Colon (tissue), 2 donors: Measurements from ENCODE around the gene CDCA4.
"Not testable (repeated sequence)": the region's sequence is repeated elsewhere in the genome, so short reads cannot be mapped to it uniquely, and the experiment has no call there.

Experiments
- FAIRE-seq: peaks from 2 replicates; lab custom pipeline; 2012; peaks lifted over from hg19 to GRCh38; lab: Jason Lieb, UNC
- donor health status: control.
- donor health status: control.

The CDCA4 gene

DNA sequence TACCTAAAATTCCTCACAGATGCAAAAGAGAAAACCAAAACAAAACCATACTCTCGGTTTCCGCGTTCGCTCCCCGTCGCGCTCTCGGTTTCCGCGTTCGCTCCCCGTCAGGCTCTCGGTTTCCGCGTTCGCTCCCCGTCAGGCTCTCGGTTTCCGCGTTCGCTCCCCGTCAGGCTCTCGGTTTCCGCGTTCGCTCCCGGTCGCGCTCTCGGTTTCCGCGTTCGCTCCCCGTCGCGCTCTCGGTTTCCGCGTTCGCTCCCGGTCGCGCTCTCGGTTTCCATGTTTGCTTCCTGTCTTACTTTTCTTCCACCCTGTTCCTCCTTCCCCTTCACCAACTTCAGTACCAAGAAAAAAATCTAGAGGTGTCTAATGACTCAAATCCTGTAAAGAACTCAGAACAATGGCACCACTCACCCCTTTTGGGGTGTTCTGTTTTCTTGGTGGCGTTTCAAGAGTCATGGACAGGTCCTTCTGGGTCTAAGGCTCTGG, 12.6 kb upstream of the CDCA4 start:
- not testable (repeated sequence) for FAIRE-seq

DNA sequence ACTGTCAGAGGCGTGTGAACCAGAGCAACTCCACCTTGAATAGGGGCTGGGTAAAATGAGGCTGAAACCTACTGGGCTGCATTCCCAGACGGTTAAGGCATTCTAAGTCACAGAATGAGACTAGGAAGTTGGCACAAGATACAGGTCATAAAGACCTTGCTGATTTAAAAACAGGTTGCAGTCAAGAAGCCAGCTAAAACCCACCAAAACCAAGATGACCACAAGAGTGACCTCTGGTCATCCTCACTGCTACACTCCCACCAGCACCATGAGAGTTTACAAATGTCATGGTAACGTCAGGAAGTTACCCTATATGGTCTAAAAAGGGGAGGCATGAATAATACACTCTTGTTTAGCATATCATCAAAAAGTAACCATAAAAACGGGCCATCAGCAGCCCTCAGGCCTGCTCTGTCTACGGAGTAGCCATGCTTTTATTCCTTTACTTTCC, 11.6 kb upstream of the CDCA4 start:
- not testable (repeated sequence) for FAIRE-seq

DNA sequence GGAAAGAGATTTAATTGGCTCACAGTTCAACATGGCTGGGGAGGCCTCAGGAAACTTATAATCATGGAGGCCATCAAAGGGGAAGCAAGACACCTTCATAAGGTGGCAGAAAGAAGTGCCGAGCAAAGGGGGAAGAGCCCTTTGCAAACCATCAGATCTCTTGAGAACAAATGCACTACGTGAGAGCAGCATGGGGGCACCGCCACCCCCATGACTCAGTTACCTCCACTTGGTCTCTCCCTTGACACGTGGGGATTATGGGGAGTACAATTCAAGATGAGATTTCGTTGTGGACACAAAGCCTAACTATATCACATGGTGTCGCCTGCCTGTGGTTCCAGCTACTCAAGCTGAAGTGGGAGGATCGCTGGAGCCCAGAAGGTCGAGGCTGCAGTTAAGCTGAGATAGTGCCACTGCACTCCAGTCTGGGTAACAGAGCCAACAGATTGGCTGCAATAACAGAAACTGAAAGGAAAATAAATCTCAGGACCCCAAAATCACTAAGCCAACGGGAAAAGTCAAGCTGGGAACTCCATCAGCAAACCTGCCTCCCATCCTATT, 10.0 kb upstream of the CDCA4 start:
- FAIRE-seq, result no peak

DNA sequence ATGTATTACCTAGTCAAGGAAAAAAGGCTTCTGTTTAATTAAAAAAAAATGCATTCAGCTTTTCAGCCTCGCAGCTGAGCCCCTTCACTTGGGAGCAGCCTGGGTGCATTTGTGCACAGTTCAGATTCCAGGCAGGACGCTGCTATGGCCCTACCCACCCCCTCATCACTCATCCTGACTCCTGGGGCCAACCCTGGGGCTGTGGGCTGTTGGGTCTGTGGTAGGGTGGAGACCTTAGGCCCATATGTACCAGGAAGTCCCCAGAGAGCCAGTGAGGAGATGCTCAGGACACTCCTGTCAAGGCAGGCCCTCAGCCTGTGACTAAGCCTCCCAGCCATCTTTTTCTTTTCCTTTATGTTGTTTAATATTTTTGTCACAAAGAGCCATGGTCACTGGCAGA, 9.3 kb upstream of the CDCA4 start:
- no peak for FAIRE-seq

DNA sequence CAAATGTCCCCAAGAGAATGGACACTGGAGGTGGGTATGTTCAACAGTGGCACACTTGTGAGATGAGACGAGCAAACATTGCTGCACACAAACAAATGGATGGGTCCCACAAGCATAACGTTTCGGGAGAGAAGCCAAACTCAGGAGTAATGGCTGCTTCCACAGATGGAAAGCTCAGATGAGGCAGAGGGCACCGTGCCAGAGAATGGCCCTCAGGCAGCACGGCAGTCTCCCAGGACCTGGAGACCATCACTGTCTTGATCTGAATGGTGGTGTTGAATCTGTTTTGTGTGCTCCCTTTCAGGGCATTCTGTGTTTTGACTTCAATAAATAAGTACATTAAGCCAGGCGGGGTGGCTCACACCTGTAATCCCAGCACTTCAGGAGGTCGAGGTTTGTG, 8.5 kb upstream of the CDCA4 start:
- no peak for FAIRE-seq

DNA sequence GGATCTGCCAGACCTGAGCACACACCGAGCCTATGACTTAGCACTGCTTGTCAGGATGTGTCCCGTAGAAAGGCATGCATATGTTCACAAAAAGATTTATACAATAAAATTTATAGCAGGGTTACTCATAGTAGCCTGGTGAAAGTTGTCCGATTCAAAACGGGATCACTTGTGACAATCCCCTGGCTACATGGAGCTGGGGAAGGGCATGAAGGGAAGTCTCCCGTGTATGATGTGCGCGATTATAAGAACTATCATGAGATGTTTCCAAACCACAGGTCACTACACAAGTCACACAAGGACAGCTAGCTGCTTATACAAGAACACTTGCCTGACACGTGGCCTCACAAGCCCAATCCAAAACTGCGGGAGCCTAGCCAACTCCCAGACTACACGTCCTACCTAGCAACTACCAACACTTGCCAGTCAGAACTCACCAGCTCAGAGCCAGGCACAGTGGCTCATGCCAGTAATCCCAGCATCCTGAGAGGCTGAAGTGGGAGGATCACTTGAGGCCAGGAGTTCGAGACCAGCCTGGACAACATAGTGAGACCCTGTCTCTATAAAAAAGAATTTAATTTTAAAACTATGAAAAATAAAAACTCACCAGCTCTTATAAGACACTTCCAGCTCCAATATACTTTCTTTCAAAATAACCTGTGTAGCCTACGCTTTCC, 7.5 kb upstream of the CDCA4 start:
- no peak for FAIRE-seq

DNA sequence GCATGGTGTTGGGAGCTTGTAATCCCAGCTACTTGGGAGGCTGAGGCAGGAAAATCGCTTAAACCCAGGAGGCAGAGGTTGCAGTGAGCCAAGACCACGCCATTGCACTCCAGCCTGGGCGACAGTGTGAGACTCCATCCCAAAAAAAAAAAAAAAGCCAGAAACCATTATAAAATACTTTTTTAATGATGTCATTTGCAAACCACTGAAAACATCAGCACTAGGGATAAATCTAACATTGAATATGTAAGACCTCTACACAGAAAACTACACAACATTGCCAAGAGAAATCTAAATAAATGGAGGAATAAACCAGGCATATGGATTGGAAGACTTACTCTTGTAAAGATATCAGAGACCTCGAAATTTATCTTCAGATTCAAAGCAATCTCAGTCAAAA, 6.8 kb upstream of the CDCA4 start:
- not testable (repeated sequence) for FAIRE-seq

DNA sequence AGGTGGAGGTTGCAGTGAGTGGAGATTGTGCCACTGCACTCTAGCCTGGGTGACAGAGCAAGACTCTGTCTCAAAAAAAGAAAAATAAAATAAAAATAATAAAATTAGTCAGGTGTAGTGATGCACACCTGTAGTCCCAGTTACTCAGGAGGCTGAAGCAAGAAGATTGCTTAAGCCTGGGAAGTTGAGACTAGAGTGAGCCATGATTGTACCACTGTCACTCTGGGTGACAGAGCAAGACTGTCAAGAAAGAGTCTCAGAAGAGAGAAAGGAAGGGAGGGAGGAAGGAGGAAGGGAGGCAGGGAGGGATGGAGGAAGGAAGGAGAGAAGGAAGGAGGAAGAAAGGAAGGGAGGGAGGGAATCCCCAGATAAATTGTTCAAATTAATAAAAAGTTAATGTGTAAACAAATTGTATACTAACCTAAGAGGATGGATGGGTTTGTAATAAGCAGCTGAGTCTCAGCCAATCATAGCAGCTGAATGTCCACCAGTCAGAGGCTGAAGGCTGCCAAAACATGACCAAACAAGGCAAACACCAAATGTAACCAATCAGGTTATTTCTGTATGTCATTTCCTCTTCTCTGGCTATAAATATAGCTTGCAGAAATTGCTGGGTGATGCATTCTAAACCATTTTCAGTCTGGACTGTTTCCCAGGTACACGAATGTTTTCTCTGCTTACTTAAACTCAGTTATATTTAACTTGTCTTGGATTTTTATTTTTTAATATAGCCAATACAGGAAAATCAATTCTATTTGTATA, 6.1 kb upstream of the CDCA4 start:
- FAIRE-seq, result no peak

DNA sequence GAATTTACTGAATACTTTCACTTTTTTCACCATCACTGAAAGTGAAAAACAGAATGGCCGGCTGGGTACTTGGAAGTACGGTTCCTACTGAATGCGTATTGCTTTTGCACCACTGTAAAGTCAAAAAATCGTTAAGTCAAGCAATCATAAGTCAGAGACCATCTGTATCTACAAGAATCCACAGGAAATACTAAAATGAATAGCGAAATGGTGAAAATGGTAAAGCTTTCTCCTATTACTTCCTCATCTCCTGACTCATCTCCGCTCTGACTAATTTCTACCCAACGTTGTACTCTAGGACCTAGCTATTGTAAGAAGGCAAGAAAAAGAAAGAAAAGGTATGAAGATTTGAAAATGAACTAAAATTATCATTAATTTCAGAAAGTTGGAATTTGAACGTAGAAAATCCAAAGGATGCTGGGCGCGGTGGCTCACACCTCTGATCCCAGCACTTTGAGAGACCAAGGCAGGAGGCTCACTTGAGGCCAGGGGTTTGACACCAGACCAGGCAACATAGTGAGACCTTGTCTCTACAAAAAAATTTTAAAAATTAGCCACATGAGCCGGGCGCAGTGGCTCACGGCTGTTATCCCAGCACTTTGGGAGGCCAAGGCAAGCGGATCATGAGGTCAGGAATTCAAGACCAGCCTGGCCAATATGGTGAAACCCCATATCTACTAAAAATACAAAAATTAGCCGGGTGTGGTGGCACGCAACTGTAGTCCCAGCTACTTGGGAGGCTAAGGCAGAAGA, 5.3 kb upstream of the CDCA4 start:
- no peak for FAIRE-seq

DNA sequence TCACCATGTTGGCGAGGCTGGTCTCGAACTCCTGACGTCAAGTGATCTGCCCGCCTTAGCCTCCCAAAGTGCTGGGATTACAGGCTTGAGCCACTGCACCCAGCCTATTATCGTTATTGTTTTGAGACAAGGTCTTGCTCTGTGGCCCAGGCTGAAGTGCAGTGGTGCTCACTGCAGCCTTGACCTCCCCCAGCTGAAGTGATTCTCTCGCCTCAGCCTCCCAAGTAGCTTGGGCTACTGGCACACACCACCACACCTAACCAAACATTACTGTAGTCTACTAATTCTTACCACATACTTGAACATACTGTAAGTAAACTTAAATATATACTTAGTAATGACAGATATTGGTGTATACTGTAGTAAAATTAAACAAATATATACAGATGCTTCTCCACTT, 4.5 kb upstream of the CDCA4 start:
- FAIRE-seq, result no peak

DNA sequence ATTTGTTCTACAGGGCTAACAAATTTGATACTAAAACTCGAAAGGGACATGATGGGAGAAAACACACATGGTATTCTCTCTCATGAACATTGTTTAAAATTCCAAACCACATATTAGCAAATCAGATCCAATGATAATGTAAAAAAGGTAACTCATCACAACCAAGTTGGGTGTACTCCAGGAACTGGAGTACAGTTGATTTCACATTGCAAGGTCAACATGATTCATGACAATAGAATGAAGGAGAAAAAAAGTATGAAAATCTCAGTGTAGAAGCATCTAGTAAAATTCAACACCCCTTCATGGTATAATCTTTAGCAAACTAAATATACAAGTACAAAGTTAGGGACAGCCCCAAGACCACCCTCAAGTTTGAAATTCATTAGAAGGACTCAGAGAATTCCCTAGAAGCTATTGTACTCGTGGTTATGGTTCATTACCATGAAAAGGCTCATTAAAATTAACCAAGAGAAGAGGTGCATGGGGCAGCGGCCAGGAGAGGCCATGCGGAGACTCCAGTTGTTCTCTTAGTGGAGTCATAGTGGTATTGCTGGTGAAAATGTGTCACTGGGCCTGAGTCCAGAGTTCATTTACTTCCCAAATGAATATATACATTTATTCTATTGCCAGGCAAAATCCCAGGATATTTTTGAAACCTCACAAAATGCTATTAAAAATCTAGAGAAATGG, 3.1 kb upstream of the CDCA4 start:
- FAIRE-seq, result no peak

DNA sequence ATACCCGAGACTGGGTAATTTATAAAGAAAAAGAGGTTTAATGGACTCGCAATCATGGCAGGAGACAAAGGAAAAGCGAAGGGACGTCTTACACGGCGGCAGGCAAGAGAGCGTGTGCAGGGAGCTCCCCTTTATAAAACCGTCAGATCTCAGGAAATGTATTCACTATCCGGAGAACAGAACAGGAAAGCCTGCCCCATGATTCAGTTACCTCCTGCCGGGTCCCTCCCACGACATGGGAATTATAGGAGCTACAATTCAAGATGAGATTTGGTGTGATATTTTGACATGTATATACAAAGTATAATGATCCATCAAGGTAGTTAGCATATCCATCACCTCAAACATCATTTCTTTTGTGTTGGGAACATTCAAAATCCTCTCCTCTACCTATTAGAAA, 2.3 kb upstream of the CDCA4 start:
- no peak for FAIRE-seq

DNA sequence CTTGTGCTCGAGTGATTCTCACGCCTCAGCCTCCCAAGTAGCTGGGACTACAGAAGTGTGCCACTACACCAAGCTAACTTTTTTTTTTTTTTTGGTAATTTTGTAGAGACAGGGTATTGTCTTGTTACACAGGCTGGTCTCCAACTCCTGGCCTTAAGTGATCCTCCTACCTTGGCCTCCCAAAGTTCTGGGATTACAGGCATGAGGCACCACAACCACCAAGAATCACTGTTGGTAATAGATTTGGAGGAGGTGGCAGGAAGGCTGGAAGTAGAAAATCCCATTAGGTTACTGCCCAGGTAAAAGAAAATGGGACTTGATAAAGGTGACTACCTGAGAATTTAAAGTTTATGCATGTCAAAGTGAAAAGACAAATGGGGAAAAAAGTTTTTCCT, 1.4 kb upstream of the CDCA4 start:
- no peak for FAIRE-seq

DNA sequence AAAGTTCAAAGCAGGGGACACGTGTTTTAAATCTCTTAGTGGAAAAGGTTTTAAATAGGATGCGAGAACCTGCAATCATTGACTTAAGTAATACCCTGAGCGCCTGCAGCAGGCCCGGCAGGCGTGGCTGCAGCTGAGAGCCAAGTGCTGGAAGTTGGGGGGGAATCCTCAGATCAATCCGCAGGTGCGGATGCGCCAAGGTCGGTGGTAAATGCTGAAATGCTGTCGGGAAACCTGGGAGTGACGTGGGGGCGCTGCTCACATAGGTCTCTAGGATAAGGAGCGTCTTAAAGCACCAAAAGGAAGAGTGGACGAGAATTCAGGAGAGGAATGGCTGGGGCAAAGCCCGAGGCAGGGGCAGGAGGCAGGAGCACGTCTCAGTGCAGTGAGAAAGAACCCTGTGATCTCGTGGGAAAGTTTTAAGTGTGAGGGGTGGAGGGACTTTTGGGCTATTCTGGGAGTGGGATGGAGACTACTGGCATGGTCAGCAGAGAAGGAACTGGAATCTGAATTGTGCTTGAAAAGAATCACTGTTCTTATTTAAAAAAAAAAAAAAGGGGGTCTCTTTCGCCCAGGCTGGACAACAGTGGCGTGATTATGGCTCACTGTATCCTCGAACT, 883 bp upstream of the CDCA4 start:
- FAIRE-seq, result no peak

DNA sequence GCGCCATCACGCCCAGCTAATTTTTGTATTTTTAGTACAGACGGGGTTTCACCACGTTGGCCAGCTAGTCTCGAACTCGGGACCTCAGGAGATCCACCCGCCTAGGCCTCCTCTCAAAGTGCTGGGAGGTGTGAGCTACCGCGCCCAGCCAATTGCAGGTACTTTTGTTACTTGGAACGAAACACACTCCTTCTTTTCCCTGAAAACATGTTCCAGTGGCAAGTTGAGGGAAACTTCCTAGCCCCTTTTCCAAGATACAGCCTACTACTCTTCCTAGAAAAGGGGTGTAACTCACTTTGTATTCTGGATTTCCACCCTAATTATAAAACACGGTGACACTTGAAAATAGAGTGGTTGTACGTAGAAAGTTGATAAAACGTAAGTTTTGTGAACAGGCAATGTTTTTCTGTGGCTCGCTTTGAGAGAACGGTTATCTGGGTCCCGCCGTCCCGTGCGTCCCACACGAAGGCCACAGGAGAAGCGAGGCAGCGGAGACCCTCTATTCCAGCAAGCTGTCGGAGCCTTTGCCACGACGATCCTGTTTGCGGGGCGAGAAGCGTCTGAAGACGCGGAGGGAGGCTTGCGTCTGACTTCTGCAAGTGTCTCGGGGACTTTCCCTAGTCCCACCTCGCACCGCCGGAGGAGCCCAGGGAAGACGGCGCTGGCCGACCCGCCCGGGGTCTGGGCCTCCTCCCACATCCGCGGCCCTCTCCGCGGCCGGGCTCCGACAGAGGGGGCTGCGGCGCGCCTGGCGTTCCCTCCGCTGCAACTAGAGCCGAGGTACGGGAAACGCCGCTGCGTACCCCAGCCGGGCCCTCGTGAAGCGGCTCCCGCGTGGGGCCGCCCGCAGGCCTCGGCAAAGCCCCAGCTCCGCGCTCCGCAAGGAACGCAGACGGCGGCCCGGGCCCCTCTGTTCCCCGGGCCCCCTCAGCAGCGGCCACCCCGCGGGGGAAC, 745 bp downstream of the CDCA4 start:
- FAIRE-seq, result no peak

DNA sequence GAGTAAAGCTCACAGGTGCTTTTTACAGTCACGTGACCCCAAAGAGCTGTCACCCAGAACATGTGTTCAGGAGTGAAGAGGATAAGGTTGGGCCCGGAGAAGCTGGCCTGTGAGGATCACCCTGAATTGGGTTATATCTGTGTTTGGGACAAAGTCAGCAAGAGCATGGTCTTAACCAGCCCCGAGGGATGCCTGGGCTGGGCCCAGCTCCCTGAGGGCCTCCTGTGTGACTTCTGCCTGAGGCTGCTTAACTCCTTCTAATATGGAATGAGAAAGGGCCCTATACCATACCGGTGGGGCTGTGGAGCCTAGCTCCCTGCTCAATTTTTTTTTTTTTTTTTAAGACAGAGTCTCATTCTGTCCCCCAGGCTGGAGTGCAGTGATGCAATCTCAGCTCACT, 2.5 kb downstream of the CDCA4 start:
- no peak for FAIRE-seq

DNA sequence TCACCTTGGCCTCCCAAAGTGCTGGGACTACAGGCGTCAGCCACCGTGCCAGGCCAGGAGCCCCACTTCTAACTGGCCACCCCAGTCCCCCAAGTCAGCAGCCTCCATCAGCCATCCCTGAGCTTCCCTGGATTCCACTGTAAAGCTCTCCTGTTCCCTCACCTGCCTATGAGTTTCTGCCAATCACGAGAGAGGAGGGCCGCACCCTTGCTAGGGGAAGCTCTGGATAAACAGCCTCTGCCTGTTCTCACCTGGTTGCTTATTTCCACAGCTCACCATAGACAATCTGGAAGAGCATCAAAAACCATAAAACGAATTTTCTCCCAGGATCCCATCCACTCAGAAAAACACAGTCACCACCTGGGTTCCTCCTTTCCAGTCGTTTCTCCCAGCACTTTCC, 5.0 kb downstream of the CDCA4 start:
- FAIRE-seq, result no peak

DNA sequence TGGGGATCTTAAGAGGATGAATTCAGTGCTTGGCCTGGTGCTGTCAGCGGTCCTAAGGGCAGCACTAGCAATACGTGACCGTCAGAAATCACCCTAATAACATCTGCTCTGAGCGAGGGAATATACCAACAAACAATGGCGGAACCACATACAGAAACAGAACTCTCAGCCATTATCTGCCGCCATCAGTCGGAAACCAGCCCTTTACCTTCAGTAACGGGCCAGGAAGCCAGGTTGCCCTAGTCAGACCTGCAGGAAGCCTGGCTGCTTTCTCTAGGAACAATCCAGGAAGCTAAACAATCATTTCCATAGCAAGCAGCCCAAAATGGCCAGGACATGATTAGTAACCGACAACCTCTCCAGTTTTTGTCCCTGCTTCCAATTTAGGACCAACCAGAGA, 5.6 kb downstream of the CDCA4 start:
- FAIRE-seq, result no peak

DNA sequence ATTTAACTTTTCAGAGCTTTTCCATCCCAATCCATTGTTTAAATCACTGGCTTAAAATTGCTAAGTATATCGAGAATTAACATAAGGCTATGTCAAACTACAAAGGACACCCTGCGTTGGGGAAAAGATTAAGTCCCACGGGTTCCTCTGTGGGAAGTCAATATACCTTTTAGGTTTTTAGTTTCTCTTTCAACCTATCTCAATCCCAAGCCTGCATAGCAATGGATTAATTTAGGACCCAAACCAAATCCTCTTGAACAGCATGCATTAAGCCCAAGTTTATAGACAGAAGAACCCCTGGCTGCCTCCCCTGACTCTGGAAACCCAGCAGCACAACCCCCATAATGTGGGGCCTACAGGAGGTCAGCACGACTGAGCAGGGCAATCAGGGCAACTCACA, 6.3 kb downstream of the CDCA4 start:
- FAIRE-seq, result no peak

DNA sequence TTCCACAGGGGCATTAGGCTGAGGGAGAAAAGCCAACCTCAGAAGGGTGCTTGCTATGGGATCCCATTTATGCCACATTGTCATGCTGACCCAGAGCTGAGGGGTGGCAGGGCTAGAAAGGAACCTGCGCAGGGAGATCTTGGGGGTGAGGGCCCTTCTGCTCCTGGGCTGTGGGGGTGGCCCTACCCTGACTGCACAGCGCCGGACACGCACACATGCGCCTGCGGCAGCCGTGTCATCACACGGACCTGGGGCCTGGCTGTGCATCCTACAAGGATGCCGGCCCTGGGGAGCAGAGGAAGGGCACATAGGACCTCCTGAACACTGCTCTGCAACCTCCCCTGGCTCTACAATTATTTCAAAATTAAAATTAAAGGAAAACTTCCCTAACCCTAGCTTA, 6.9 kb downstream of the CDCA4 start:
- no peak for FAIRE-seq
